Measurements from ENCODE around the gene HDGFL2.

The HDGFL2 gene

DNA sequence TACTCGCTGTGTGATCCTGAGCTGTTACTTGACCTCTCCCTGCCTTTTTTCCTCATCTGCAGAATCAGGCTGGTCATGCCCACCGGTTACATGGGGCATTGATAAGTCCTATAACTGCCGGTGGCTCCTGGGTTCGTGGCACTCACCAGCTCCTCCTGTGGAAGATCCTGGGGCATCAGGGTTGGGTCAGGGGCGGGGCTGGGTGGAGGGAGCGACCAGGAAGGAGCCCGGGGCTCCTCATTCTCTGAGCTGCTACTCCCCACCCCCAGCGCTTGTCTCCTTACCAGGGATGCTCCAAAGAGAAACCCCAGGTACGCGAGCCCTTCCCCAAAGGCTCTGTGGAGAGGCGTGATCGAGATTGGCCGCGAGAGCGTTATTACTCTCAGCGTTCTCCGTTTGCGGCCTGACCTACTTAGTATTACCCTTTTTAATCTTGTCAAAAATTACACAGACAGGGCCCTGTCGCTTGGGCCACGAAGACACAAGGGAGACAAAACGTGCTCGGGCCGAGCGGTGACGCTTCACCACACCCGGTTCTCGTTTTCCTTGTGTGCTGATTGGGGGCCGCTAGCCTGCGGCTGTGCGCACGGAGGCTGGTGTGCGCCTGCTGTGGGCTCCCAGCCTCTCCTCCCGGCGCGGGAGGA lies 10.7 kb downstream of the HDGFL2 start:
- Histone ChIP-seq H3K4me1 (ENCODE audit: insufficient read depth, low read length) (no peaks in the 10 kb centered on the region), H3K27me3 (ENCODE audit: insufficient read depth, low read length) (no peaks in the 10 kb centered on the region), H3K4me3 (ENCODE audit: low read length) (no peak overlapping the region), H3K9ac (ENCODE audit: low read depth, low read length) (no peak overlapping the region), H3K36me3 (ENCODE audit: insufficient read depth, low read depth, low read length) (peaks cover 31% of the 10 kb centered on the region), H3K9me3 (ENCODE audit: insufficient read depth, low read depth, low read length) (no peaks in the 10 kb centered on the region), H3K27ac (ENCODE audit: low read length) (no peak overlapping the region)

DNA sequence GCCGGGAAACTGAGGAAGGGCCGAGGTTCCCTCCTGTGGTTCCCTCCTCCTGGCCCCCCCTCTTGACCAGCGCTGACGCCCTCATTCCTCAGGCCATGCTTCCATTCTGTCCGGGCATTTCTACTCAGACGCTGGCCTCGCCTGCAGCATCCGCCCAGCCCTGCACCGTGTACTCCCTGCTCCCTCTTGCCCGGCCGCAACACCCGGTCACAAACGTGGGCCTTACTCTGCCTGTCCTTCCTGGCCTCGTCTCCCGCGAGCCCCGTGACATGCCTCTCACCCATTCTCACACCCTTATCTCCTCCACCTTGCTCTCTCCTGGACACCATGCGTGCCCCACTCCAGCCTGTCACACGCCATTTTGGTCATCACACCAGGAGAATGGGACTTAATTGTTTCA lies 11.3 kb downstream of the HDGFL2 start:
- no peaks in the 10 kb centered on the region for H3K4me1 ChIP-seq (ENCODE audit: insufficient read depth, low read length)
- H3K27ac ChIP-seq (ENCODE audit: low read length), result no peak overlapping the region
- no peak overlapping the region for H3K9ac ChIP-seq (ENCODE audit: low read depth, low read length)
- no peaks in the 10 kb centered on the region for H3K27me3 ChIP-seq (ENCODE audit: insufficient read depth, low read length)
- no peak overlapping the region for H3K4me3 ChIP-seq (ENCODE audit: low read length)
- peaks cover 32% of the 10 kb centered on the region for H3K36me3 ChIP-seq (ENCODE audit: insufficient read depth, low read depth, low read length)
- H3K9me3 ChIP-seq (ENCODE audit: insufficient read depth, low read depth, low read length), result no peaks in the 10 kb centered on the region

DNA sequence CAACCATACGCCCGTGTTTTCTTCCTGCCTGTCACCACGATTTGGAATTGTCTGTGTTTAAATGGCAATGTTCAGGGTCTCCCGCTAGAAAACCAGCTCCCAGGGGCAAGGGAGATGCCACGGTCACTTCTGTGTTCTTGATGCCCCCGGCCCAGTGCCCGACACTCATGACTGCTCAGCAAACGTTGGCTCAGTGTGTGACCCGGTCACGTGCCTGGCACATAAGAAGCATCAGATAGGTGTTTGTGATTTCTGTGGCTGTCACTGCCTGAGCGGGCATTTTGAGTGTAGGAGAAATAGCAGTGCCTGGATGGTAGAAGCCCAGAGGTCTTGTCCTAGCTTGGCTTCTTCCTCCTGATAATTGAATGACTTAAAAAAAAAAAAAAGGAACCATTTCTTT lies 15.5 kb downstream of the HDGFL2 start:
- peaks cover 47% of the 10 kb centered on the region for H3K36me3 ChIP-seq (ENCODE audit: insufficient read depth, low read depth, low read length)
- H3K9me3 ChIP-seq (ENCODE audit: insufficient read depth, low read depth, low read length), result no peaks in the 10 kb centered on the region
- no peak overlapping the region for H3K9ac ChIP-seq (ENCODE audit: low read depth, low read length)
- H3K27me3 ChIP-seq (ENCODE audit: insufficient read depth, low read length), result no peaks in the 10 kb centered on the region
- no peaks in the 10 kb centered on the region for H3K4me1 ChIP-seq (ENCODE audit: insufficient read depth, low read length)
- no peak overlapping the region for H3K27ac ChIP-seq (ENCODE audit: low read length)
- no peak overlapping the region for H3K4me3 ChIP-seq (ENCODE audit: low read length)

DNA sequence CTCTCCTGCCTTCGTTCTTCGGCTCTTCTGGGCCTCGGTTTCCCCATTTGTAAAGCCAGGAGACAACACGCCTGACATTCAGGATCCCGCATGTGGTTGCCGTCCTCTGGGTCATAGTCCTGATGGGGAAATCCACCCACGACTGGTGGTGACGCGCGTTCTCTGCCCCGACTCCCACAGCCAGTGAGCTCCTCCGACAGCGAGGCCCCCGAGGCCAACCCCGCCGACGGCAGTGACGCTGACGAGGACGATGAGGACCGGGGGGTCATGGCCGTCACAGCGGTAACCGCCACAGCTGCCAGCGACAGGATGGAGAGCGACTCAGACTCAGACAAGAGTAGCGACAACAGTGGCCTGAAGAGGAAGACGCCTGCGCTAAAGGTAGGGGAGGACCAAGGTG lies 16.4 kb downstream of the HDGFL2 start:
- Histone ChIP-seq H3K36me3 (ENCODE audit: insufficient read depth, low read depth, low read length) (peaks cover 48% of the 10 kb centered on the region), H3K27me3 (ENCODE audit: insufficient read depth, low read length) (no peaks in the 10 kb centered on the region), H3K9me3 (ENCODE audit: insufficient read depth, low read depth, low read length) (no peaks in the 10 kb centered on the region), H3K4me1 (ENCODE audit: insufficient read depth, low read length) (no peaks in the 10 kb centered on the region), H3K4me3 (ENCODE audit: low read length) (no peak overlapping the region), H3K9ac (ENCODE audit: low read depth, low read length) (no peak overlapping the region), H3K27ac (ENCODE audit: low read length) (no peak overlapping the region)

DNA sequence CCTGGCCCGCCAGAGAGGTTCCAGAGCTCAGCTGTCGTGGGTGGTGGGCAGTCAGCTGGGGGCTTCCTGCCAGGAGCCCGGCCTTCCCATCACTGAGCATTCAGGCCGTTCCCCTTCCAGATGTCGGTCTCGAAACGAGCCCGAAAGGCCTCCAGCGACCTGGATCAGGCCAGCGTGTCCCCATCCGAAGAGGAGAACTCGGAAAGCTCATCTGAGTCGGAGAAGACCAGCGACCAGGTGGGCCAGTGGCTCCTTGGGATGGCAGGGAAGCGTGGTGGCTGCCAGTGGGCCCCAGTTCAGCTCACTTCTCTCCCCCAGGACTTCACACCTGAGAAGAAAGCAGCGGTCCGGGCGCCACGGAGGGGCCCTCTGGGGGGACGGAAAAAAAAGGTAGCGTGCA lies 19.3 kb downstream of the HDGFL2 start:
- Histone ChIP-seq H3K27me3 (ENCODE audit: insufficient read depth, low read length) (no peaks in the 10 kb centered on the region), H3K4me1 (ENCODE audit: insufficient read depth, low read length) (no peaks in the 10 kb centered on the region), H3K36me3 (ENCODE audit: insufficient read depth, low read depth, low read length) (peaks cover 68% of the 10 kb centered on the region), H3K9ac (ENCODE audit: low read depth, low read length) (no peak overlapping the region), H3K9me3 (ENCODE audit: insufficient read depth, low read depth, low read length) (no peaks in the 10 kb centered on the region), H3K4me3 (ENCODE audit: low read length) (no peak overlapping the region), H3K27ac (ENCODE audit: low read length) (no peak overlapping the region)

DNA sequence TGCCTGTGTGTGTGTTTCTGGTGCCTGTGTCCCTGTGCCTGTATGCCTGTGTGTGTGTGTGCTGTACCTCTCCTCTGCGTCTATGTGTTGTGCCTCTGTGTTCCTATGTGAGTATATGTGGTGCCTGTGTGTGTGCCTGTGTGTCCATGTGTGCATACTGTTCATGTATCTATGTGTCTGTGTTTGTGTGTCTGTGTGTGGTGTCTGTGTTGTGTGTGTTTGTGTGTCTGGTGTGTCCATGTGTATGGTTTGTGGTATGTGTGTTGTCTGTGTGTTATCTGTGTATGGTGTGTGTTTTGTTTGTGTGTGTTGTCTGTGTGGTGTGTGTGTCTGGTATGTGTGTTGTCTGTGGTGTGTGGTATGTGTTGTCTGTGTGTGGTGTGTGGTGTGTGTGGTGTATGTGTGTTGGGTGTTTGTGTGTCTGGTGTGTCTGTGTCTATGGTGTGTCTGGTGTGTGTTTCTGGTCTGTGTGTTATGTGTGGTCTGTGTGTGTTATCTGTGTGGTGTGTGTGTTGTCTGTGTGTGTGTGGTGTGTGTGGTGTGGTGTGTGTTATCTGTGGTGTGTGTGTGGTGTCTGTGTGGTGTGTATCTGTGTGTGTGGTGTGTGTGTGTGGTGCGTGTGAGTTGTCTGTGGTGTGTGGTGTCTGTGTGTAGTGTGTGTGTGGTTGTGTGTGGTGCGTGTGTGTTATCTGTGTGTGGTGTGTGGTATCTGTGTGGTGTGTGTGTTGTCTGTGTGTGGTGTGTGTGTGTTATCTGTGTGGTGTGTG lies 20.4 kb downstream of the HDGFL2 start:
- H3K27me3 ChIP-seq (ENCODE audit: insufficient read depth, low read length), result no peaks in the 10 kb centered on the region
- H3K4me3 ChIP-seq (ENCODE audit: low read length), result no peak overlapping the region
- no peaks in the 10 kb centered on the region for H3K4me1 ChIP-seq (ENCODE audit: insufficient read depth, low read length)
- peaks cover 74% of the 10 kb centered on the region for H3K36me3 ChIP-seq (ENCODE audit: insufficient read depth, low read depth, low read length)
- no peak overlapping the region for H3K9ac ChIP-seq (ENCODE audit: low read depth, low read length)
- no peak overlapping the region for H3K27ac ChIP-seq (ENCODE audit: low read length)
- H3K9me3 ChIP-seq (ENCODE audit: insufficient read depth, low read depth, low read length), result no peaks in the 10 kb centered on the region

DNA sequence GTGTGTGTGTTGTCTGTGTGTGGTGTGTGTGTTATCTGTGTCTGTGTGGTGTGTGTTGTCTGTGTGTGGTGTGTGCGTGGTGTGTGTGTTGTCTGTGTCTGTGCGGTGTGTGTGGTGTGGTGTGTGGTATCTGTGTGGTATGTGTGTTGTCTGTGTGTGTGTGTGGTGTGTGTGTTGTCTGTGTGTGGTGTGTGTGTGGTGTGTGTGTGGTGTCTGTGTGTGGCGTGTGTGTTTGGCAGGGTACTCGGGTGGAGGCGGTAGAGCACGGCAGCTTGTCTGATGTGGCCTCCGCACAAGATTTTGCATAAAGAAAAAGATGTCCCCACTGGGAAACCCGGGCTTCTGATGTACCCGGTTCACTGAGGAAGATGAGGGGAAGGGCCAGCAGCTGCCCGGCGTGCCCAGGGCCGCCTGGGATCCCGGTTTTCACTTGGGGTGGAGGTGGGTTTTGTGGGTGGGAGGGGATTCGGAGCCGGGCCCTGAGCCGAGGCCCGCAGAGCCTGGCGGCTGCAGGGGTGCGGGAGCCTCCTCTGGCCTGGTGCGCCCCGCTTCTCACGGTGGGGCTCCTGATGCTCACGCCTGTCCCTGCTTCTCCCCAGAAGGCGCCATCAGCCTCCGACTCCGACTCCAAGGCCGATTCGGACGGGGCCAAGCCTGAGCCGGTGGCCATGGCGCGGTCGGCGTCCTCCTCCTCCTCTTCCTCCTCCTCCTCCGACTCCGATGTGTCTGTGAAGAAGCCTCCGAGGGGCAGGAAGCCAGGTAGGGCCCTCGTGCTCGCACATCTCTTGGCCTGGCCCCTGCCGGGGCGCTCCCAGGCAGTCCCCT lies 21.2 kb downstream of the HDGFL2 start:
- H3K4me3 ChIP-seq (ENCODE audit: low read length), result no peak overlapping the region
- H3K9ac ChIP-seq (ENCODE audit: low read depth, low read length), result no peak overlapping the region
- H3K27ac ChIP-seq (ENCODE audit: low read length), result no peak overlapping the region
- peaks cover 81% of the 10 kb centered on the region for H3K36me3 ChIP-seq (ENCODE audit: insufficient read depth, low read depth, low read length)
- H3K27me3 ChIP-seq (ENCODE audit: insufficient read depth, low read length), result no peaks in the 10 kb centered on the region
- H3K9me3 ChIP-seq (ENCODE audit: insufficient read depth, low read depth, low read length), result no peaks in the 10 kb centered on the region
- H3K4me1 ChIP-seq (ENCODE audit: insufficient read depth, low read length), result no peaks in the 10 kb centered on the region

DNA sequence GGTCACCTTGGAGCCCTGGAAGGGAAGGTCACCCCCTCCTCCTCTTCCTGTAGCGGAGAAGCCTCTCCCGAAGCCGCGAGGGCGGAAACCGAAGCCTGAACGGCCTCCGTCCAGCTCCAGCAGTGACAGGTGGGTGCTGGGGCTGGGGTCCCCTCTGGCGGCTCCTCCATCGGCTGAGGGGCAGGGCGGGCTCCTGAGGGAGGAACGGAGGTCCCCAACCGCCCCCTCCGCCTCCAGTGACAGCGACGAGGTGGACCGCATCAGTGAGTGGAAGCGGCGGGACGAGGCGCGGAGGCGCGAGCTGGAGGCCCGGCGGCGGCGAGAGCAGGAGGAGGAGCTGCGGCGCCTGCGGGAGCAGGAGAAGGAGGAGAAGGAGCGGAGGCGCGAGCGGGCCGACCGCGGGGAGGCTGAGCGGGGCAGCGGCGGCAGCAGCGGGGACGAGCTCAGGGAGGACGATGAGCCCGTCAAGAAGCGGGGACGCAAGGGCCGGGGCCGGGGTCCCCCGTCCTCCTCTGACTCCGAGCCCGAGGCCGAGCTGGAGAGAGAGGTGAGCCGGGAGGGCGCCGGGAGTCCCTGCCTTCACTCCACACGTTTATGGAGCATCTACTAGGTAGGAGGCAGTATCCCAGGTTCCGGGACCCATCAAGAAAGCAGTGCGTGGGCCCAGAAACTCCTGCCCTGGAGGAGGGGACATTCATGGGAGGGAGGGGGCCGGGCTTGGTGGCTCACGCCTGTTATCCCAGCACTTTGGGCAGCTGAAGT lies 22.0 kb downstream of the HDGFL2 start:
- no peaks in the 10 kb centered on the region for H3K4me1 ChIP-seq (ENCODE audit: insufficient read depth, low read length)
- no peak overlapping the region for H3K9ac ChIP-seq (ENCODE audit: low read depth, low read length)
- no peaks in the 10 kb centered on the region for H3K9me3 ChIP-seq (ENCODE audit: insufficient read depth, low read depth, low read length)
- no peak overlapping the region for H3K4me3 ChIP-seq (ENCODE audit: low read length)
- H3K27me3 ChIP-seq (ENCODE audit: insufficient read depth, low read length), result no peaks in the 10 kb centered on the region
- H3K36me3 ChIP-seq (ENCODE audit: insufficient read depth, low read depth, low read length), result peaks cover 79% of the 10 kb centered on the region
- H3K27ac ChIP-seq (ENCODE audit: low read length), result no peak overlapping the region

DNA sequence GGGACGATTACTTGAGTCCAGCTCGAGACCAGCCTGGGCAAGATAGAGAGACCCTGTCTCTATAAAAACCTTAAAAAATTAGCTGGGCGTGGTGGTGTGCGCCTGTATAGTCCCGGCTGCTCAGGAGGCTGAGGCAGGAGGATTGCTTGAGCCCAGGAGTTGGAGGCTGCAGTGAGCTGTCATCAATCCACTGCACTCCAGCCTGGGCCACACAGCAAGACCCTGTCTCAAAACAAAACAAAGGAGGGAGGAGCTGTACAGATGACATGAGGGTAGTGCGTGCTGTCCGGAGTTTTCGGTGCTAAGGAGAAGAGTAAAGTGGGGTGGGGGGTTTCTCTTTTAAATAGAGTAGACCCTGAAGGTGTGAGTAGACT lies 22.6 kb downstream of the HDGFL2 start:
- peaks cover 73% of the 10 kb centered on the region for H3K36me3 ChIP-seq (ENCODE audit: insufficient read depth, low read depth, low read length)
- H3K9me3 ChIP-seq (ENCODE audit: insufficient read depth, low read depth, low read length), result no peaks in the 10 kb centered on the region
- no peaks in the 10 kb centered on the region for H3K27me3 ChIP-seq (ENCODE audit: insufficient read depth, low read length)
- H3K9ac ChIP-seq (ENCODE audit: low read depth, low read length), result no peak overlapping the region
- H3K4me1 ChIP-seq (ENCODE audit: insufficient read depth, low read length), result no peaks in the 10 kb centered on the region
- no peak overlapping the region for H3K4me3 ChIP-seq (ENCODE audit: low read length)
- no peak overlapping the region for H3K27ac ChIP-seq (ENCODE audit: low read length)

DNA sequence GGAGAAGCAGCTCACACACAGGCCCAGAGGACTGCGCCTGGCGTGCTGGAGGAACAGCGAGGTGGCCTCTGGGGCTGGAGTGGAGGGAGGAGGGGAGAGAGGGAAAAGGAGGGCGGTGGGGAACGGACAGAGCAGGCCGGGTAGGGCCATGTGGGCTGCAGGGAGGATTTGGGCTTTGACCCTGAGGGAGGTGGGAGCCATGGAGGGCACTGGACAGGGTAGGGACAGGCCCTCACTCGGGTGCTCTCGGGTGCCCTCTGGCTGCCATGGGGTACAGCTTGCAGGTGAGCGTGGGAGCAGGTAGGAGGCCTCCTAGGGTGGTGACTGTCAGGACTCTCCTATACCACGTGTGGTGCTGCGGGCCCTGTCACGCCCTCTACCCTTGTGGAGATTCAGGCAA lies 23.4 kb downstream of the HDGFL2 start:
- no peaks in the 10 kb centered on the region for H3K9me3 ChIP-seq (ENCODE audit: insufficient read depth, low read depth, low read length)
- no peaks in the 10 kb centered on the region for H3K4me1 ChIP-seq (ENCODE audit: insufficient read depth, low read length)
- H3K9ac ChIP-seq (ENCODE audit: low read depth, low read length), result no peak overlapping the region
- H3K27me3 ChIP-seq (ENCODE audit: insufficient read depth, low read length), result no peaks in the 10 kb centered on the region
- H3K27ac ChIP-seq (ENCODE audit: low read length), result no peak overlapping the region
- H3K36me3 ChIP-seq (ENCODE audit: insufficient read depth, low read depth, low read length), result peaks cover 66% of the 10 kb centered on the region
- H3K4me3 ChIP-seq (ENCODE audit: low read length), result no peak overlapping the region

DNA sequence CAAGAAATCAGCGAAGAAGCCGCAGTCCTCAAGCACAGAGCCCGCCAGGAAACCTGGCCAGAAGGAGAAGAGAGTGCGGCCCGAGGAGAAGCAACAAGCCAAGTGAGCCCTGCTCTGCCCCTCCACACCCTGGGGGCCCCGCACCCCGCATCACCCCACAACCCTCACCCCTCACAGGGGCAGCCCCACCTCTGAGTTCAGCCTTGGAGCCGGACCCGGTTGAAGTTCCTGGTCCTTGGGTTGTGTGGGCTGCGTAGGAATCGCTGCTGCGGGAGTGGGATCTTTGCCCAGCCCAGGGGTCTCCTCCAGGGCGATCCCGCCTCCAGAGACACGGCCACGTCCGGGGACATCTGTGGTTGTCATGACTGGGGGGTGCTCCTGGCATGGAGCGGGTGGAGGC lies 24.2 kb downstream of the HDGFL2 start:
- Histone ChIP-seq H3K4me1 (ENCODE audit: insufficient read depth, low read length) (no peaks in the 10 kb centered on the region), H3K9me3 (ENCODE audit: insufficient read depth, low read depth, low read length) (no peaks in the 10 kb centered on the region), H3K27me3 (ENCODE audit: insufficient read depth, low read length) (no peaks in the 10 kb centered on the region), H3K36me3 (ENCODE audit: insufficient read depth, low read depth, low read length) (peaks cover 66% of the 10 kb centered on the region), H3K4me3 (ENCODE audit: low read length) (no peak overlapping the region), H3K27ac (ENCODE audit: low read length) (no peak overlapping the region), H3K9ac (ENCODE audit: low read depth, low read length) (no peak overlapping the region)

Measured in iPS-20b (cell line).